NCI-H2107 treated with DMSO at 0.1 percent for 48 hours (cell line): ENCODE data around the gene APOL6.

Source experiments
- DNase-seq: peaks from one replicate; lab custom pipeline; 2025; ENCODE audit not compliant: unreplicated experiment; lab: John Stamatoyannopoulos, UW

The APOL6 gene, protein sequence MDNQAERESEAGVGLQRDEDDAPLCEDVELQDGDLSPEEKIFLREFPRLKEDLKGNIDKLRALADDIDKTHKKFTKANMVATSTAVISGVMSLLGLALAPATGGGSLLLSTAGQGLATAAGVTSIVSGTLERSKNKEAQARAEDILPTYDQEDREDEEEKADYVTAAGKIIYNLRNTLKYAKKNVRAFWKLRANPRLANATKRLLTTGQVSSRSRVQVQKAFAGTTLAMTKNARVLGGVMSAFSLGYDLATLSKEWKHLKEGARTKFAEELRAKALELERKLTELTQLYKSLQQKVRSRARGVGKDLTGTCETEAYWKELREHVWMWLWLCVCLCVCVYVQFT

DNA sequence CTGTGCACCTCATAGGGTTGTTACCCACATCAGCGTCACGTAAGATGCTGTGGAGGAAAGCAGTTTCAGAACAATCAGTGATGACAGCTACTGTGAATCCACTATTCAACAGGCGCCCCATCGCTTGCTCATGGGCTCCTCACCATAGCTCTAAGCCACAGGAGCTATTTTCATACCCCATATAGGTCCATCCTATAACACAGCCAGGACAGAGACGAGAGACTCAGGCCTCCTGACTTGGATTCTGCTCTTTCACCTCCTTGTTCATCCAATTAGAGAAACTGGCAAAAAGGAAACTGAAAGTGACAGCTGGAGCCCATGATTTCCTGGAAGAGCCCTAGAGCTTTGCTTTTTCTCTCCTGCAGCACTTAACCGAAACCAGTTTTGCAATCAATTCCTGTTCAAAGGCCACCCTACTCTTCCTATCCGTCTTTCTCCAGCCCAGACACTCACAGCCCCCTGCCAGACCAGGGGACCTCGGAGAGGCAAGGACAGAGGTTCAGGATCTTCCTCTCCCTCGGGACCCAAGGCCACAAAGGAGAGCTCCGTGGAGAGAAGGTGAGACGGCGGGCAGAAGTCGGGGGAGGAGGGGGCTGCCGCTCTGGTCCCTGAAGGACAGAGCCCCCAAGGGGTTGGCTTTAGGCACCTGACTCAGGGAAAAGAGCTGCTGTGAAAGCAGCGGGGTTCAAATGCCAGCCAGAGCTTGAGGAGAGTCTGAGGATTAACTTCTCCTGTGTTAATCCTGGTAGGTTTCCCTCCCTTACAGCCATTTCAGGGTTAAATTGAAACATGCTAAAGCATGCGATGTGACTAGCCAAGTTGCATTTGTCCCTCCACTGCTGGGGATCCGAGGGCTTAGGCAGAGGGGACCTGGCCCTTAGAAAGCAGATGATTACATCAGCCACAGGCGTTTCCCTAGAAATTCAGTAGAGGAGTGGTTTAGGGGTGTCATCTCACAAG is at the start of gene APOL6:
Gene APOL6, plus strand, starts transcription at position 381 of the 960 bp plus-strand sequence. CDS start 7,980 bp downstream, outside the sequence.
- peak; percentile 14 for DNase-seq

DNA sequence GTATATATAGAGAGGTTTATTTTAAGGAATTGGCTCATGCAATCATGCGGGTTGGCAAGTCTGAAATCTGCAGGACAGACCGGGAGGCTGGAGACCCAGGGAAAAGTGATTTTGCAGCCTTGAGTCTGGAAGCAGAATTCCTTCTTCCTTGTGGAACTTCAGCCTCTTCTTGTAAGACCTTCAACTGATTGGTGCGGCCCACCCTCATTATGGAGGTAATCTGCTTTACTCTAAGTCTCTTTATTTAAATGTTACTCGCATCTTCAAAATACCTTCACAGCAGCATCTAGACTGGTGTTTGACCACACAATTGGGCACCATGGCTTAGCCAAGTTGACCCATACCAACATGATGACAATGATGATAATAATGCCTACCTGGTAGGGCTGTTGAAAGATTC is 48.9 kb upstream of the APOL6 start:
- no peak for DNase-seq

DNA sequence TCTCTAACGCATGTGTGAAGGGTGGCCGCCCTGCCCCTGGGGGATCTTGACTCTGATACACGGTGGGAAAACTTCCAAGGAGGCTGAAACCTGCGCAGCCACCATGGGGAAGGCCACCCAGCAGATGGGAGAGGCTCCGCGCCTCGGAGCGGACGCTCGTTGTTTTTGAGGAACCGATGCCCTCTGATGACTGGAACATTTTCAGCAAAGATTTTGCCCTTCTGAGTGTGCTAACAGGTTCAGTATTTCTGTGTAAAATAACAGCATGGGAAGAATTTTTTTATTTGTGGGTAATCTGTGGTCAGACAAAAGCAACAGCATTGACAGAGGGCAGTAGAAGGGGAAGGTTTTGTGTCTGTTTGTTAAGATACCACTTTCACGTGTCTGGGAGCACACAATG is 47.8 kb upstream of the APOL6 start:
- no peak for DNase-seq

DNA sequence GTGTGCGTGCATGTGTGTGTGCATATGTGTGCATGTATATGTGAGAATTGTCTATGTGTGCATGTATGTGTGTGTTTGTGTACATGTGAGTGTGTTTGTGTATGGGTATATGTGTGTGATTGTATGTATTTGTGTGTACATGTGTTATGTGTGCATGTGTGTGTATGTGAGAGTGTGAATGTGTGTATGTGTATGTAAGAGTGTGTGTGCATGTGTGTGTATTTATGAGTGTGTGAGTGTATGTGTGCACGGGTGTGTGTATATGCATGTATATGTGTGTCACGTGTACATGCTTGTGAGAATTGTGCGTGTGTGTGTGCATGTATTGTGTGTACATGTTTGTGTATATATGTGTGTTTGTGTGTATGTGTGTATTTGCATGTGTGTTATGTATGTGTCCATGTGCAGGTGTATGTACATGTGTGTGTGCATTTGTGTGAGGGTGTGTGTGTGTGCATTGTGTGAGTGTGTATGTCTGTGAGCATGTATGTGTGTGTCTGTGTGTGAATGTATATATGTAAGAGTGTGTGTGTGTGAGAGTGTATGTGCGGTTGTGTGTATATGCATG is 47.1 kb upstream of the APOL6 start:
- DNase-seq: no peak

DNA sequence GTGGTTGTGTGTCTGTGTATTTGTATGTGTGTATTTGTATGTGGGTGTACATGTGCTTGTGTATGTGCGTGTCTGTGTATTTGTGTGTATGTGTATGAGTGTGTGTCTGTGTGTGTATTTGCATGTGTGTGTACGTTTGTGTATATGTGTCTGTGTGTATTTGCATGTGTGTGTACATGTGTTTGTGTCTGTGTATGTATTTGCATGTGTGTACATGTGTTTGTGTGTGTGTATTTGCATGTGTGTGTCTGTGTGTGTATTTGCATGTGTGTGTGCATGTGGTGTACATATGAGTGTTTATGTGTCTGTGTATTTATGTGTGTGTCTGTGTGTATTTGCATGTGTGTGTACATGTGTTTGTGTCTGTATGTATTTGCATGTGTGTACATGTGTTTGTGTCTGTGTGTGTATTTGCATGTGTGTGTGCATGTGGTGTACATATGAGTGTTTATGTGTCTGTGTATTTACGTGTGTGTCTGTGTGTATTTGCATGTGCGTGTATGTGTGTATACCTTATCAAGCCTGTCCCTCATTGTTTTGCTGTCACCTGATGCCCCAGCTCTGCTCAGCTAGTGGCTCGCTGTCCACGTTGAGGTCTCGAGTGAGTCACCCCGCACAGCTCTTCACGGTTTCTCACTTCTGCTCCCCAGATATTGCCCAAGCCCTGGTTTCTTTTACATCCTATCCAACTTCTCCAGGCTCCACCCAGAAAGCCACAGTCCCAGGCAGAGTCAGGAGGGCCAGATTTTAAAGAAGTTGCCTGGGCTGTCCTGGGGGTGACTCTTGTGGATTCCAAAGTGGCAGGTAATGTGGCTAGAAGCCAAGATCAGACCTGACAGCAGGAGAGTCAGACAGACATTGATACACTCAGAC is 46.3 kb upstream of the APOL6 start:
- no peak for DNase-seq

DNA sequence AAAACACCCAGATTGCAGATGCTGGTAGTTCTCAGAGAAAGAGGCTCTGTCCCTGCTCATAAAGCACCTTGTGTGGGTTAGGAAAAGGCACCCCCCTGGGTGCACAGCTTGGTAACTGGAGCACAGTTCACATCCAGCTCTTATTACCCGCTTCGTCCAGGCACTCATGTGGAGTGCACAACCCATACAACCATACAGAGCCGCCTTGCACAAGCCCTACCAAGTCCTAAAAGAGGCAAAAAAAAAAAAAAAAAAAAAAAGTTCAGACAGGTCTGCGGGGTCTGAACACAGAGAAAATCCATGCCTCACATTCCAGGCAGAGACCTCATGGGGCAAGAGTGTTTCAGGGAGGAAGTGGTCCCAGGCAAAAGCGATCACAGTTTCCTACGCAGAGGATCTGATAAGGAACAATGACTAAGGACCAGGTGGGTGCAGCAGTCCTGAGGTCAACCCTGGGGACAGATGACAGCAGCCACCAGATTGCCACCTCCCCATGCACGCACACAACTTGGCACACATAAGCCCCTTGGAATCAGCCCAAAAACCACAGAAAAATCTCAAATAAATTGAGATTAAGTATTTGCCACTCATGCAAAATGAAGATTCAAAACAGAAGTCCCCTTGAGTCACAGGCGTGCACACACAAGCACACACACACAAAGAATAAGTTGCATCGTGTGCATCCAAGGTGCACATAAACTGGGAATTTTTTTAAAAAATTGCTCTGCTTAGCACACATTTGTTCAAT is 43.5 kb upstream of the APOL6 start:
- DNase-seq: peak; percentile 2

DNA sequence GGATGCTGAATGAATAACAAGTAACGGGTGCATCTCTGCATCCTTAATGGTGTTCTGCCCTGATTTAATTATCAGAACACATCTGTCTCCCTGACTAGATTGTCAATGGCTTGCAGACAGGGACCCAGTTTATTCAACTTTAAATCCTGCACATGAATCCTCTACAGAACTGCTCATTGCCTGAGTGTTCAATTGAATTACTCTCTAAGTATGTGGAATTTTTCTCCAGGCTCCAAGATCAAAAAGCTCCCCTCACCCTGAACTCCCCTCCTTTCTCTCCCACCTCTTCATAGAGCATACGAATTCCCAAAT is 42.9 kb upstream of the APOL6 start:
- no peak for DNase-seq

DNA sequence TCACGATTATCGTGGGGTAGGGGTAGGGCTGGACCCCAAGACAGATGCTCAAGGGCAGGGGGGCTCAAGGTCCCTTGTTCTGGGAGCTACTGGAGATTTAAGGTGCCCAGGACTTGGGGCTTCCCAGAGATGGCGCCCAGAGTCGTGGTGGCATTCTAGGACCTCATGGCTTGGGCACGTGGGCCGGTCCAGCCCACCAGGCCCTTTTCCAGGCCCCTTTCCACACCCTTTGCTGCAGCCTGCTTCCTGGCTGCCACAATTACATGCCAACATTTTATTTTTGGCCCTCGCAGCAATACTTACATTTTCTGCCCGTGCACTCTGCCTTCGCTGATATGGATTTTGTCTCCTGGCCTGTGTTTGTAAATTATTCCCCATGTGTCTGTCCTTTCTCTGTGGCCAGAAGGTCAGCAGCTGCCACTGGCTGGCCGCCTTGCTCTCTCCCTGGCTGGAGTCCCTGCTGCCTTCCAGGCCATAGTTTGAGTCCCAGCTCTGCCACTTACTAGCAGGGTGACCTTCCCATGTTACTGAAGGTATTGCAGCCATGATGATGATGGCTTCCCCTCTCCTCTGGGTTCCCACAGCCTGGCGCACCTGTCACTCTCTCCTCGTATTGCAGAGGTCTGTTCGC is 42.3 kb upstream of the APOL6 start:
- DNase-seq: no peak

DNA sequence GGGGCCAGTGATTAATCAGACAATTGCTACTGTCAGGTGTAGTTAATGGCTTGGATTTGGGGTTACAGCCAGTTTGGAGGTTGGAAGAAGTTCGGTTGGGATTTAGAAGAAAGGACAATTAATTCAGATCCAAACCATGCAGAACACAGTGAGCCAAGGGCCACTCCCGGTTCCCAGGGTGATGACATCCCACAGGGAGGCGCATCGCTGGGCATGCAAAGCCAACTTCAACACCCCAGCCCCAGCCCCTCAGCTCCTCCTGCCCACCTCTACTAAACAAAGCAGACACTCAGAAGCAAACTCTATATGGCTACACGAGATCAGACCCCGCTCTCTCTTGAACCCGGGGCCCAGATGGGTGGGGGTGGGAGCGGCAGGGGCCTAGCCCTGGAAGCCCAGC is 41.3 kb upstream of the APOL6 start:
- no peak for DNase-seq

DNA sequence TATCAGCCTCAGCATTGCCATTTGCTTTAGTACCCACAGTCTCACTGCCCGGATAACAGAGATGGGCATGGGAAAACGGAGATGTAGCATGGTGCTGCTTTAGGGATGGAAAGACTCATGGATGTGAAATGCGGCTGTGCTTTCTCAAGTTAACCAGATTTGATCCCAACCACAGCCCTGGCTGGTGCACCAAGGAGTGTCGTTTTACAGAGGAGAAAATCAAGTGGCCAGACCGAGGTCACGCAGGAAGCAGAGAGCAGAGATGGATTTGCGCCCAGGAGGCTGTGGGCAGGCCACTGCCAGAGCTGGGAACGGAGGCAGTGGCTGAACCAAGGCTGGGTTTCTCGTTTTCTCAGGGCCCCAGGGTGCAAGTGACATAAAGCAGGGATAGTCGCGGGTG is 40.2 kb upstream of the APOL6 start:
- DNase-seq: no peak

DNA sequence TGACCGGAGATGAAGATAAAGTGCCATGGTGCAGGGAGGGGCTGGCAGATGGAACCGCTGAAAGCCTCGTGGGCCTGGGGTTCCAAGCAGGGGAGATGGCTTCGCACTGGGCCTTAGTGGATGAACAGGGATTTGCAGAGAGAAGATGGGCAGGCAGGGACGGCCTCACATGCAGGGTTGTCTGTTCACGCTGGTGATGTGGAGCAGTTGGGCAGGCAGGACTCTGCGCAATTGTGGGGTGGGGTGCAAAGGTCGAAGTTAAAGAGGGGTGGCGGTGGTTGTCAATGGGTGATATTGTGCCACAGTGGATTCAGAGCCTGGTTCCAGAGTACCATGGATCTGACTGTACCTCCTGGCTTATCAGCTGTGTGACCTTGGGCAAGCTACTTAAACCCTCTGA is 39.0 kb upstream of the APOL6 start:
- no peak for DNase-seq

DNA sequence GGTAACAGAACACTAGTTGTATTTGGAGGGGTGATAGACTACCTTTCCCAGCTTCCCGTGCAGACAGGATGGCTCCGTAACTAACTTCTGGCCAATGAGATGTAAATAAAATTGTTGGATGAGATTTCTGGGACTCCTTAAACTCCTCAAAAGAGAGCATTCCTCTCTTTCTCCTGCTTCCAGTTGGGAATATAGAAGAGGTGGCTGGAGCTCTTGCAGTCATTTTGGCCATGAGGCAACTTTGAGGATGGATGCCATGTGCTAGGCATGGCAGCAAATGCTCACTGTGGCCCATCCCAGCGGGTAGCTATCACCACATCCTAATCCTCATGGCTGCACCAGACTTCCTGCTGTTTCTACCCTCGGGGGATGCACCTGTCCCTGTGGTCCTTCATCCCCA is 38.5 kb upstream of the APOL6 start:
- DNase-seq: no peak

DNA sequence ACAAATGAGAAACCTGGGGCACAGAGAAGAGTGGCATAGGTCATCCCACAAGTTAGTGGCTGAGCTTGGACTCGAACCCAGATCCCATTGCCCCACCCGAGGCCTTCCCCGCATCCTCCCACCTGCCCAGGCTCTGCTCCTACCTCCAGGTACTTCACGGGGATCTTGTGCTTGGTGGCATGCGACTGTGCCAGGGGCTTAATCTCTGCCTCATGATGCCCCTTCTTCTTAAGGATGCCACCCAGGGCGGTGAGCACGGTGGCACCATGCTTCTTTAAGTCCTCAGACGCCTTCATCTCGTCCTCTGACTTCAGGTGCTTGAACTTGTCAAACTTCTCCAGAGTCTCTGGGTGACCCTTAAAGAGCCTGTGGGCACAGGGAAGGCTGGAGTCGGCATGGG is 37.5 kb upstream of the APOL6 start:
- DNase-seq: no peak

DNA sequence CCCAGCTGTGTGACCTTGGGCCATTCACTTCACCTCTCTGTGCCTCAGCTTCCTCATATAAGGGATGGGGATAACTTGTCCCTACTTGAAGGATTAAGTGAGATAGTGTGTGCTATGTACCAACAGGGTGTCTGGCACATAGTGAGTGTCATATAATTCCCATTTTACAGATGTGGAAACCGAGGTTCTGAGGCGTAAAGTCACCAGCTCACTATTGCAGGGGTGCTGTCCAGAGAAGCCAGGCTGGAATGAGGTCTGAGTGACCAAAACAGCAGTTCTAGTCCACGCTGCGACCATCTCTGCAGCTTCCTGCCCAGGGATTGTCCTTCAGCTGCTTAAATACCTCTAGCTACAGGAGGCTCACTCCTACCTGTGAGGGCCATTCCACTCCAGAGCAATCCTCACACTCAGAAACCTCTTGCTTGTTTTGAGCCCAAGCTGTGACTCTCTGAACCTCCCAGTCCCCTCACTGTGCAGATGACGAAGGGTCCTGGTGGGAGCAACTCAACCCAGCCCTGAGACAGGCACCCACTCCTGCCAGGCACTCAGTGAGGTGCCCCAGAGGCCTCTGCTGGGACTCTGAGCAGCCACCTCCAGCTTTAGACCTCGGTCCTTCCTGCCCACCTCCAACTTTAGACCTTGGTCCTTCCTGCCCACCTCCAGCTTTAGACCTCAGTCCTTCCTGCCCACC is 36.9 kb upstream of the APOL6 start:
- DNase-seq: no peak

DNA sequence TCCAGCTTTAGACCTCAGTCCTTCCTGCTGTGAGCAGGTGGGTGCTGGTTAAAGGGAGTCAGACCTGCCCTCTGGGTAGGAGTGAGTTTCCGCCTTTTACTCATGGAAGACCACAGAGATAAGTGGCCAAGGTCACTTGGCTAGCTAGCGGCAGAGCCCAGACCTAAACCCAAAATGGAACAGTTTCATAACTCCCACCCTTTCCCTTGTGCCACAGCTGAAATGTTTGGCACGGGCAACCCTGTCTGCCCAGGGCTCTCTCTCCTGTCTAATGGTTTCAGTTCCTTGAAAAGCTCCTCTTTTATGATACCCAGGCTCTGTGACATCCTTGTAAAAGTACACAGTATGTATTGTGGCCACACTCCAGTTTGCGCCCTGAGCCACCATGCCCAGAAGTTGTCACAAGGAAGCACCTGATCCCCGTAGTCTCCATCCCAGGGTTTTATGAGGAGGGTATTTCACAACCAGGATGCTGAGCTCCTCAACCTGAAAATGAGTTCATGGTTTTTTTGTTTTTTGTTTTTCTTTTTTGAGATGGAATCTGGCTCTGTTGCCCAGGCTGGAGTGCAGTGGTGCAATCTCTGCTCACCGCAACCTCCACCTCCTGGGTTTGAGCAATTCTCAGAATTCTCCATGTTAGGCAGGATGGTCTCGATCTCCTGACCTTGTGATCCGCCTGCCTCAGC is 36.2 kb upstream of the APOL6 start:
- DNase-seq: no peak

DNA sequence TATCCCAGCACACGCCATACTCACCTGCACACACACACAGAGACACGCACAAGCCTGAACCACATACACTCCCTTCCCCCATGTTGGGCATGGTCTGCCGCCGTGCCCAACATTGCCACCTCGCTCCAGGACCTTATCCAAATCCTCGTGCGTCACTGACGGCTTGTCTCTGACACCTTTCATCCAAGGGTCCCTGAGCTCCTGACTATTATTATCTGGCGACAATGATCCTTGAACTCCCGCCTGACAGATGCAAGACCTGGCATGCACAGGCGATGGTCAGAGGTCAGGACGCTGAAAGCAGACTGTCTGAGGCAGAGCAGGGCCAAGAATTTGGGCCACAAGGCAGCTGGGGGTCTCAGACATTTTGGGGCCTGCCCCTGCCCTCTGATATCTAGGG is 35.3 kb upstream of the APOL6 start:
- DNase-seq: no peak

DNA sequence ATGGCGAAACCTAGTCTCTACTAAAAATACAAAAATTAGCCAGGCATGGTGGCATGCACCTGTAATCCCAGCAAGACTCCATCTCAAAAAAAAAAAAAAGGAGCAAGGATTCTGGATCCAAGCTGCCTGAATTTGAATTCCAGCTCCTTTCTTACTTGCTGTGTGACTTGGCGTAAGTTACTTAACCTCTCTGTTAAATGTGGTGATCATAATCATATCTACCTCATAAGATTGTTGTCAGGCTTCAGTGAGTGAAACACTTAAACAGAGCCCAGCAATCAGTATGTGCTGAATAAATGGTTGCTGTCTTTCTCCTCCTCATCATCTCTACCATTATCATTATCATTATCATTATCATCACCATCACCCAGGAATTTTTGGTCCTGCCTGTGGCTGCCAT is 33.8 kb upstream of the APOL6 start:
- DNase-seq: no peak

DNA sequence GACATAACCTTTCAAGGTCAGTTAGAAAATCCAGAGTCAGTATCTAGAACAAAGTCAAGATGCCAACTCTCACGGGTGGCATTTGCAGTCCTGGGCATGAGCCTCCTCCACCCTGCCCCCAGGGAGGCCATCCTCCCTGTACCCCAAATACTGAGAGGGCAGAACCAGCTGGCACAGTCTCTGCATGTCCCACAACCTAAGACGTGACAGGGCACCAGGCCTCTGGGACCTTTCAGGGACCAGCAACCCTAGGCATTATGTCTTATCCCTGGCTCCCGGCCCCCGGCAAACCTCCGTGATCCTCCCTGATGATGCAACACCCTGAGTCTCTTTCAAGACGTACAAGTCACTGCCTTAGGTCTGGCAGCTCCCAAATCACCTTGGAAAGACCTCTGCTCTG is 33.1 kb upstream of the APOL6 start:
- no peak for DNase-seq

DNA sequence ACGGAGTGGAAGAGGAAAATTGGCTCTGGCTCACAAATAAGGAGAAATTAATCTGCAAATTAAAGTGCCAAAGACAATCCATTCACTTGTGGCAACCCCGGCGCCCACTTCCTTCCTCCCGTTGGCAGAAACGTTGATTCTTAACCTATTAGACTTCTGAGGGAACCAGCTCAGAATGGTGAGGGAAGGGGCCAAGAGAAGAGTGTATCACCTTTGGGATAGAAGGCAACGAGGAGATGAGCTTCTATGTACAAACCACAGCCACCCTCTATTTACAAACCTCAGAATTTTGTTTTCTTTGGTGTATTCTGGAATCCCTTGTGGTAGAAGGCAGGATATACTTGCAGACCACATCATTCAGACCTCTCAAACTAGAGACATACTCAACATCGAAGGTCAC is 32.2 kb upstream of the APOL6 start:
- no peak for DNase-seq
